NCI-H82 treated with DMSO at 0.1 percent for 48 hours (cell line): Measurements from ENCODE around the gene APBB1.

Experiments used
- DNase-seq: peaks from one replicate; lab custom pipeline; 2025; ENCODE audit not compliant: unreplicated experiment; lab: John Stamatoyannopoulos, UW

Gene APBB1

GRCh38 chr11:6351782-6352382 lies 67.0 kb downstream of the APBB1 start:
- no peak for DNase-seq

- no peak for DNase-seq
These were observed 68.4 kb downstream of the APBB1 start for GRCh38 chr11:6350486-6350885.

- DNase-seq, result no peak
These were observed 68.9 kb downstream of the APBB1 start for GRCh38 chr11:6350043-6350442.

- DNase-seq, result no peak
These were observed 73.5 kb downstream of the APBB1 start for GRCh38 chr11:6345366-6345765.
